Mesothelial cell of epicardium (in vitro differentiated cells): ENCODE results near the gene TMEM236. TPM values are rescaled to one million over a fixed set of nuclear protein-coding genes. Genes with fewer than 3 reads are reported as not detected.

ENCODE experiments used
- DNase-seq, 2 experiments: peaks; one replicate each; pipeline ENCODE4 v3.0.0; 2021; ENCODE audit warnings: low spot score in 2 of 2; ENCODE audit not compliant: unreplicated experiment in 2 of 2
- H3K27ac Mint-ChIP-seq: 2 replicates; pipeline ENCODE4 v1.8.0; 2021; ENCODE audit warnings: mixed read lengths
- H3K27me3 Mint-ChIP-seq: 2 replicates; pipeline ENCODE4 v1.8.0; 2021; ENCODE audit warnings: low read depth, mixed read lengths
- H3K36me3 Mint-ChIP-seq: 2 replicates; pipeline ENCODE4 v1.8.0; 2021; ENCODE audit warnings: mixed read lengths
- H3K4me1 Mint-ChIP-seq: 2 replicates; pipeline ENCODE4 v1.8.0; 2021; ENCODE audit warnings: mixed read lengths
- H3K4me3 Mint-ChIP-seq: 2 replicates; pipeline ENCODE4 v1.8.0; 2021; ENCODE audit warnings: mild to moderate bottlenecking, moderate library complexity, mixed read lengths
- H3K9me3 Mint-ChIP-seq: 2 replicates; pipeline ENCODE4 v1.8.0; 2021; ENCODE audit warnings: mixed read lengths
- total RNA-seq: library from RNA; stranded (reverse); gene quantifications from 3 replicates; pipeline ENCODE4 v1.2.1, GENCODE V29; 2021
- TF ChIP-seq, protein P1 (sequence below): fragments of 200-600 bp; sonication (generic); IDR thresholded peaks from one replicate; pipeline ENCODE4 v1.5.0; 2021; ENCODE audit warnings: antibody characterized with exemption; ENCODE audit not compliant: unreplicated experiment

TMEM236 gene
- total RNA-seq, 1 donor from 2014 or later = 0.04 TPM

DNA sequence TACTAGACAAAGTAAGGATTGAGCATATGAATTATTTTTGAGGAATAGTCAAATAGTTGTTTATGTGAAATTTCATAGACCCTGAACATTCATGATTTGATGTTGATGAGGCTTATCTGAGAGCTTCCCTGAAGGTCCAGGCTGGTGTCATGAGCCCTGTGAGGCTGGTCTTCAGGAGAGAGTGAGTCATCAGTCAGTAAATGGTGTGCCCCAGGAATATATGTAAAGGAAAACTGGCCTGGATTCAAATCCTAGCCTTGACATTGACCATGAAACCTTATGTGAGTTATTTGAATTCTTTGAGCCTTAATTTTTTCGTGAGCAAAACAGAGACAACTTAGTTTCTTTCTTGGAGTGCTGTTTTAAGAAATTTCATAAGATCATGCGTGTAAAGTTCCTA, 6.2 kb downstream of the TMEM236 start:
- Mint-ChIP-seq H3K4me1 (no peaks in the 10 kb centered on the region), H3K27me3 (no peaks in the 10 kb centered on the region), H3K27ac (no peak overlapping the region), H3K4me3 (no peak overlapping the region), H3K36me3 (no peaks in the 10 kb centered on the region), H3K9me3 (peaks cover 11% of the 10 kb centered on the region)
- DNase-seq = no peak
- TF ChIP-seq, protein P1, sequence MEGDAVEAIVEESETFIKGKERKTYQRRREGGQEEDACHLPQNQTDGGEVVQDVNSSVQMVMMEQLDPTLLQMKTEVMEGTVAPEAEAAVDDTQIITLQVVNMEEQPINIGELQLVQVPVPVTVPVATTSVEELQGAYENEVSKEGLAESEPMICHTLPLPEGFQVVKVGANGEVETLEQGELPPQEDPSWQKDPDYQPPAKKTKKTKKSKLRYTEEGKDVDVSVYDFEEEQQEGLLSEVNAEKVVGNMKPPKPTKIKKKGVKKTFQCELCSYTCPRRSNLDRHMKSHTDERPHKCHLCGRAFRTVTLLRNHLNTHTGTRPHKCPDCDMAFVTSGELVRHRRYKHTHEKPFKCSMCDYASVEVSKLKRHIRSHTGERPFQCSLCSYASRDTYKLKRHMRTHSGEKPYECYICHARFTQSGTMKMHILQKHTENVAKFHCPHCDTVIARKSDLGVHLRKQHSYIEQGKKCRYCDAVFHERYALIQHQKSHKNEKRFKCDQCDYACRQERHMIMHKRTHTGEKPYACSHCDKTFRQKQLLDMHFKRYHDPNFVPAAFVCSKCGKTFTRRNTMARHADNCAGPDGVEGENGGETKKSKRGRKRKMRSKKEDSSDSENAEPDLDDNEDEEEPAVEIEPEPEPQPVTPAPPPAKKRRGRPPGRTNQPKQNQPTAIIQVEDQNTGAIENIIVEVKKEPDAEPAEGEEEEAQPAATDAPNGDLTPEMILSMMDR = no peak

DNA sequence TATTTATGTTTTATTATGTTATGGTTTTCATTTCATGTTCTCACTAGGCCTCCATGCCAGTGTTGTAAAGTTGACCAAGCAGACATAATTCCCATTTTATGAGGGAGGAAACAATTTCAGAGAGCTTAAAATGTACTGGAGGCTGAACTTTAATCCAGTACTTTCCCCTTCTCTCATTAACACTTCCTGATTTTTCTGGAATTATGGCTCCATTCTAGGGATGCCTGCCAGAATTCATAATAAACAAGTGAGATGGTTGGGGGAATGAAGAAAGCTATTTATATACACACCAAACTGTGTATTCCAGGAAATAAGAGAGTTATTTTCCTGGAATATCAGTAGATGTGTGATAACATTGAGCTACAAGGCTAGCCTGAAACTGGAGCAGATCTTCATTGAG, 6.9 kb downstream of the TMEM236 start:
- no peak for DNase-seq
- H3K9me3 Mint-ChIP-seq = peaks cover 11% of the 10 kb centered on the region
- no peak overlapping the region for H3K4me3 Mint-ChIP-seq
- TF ChIP-seq, protein P1 = no peak
- H3K27ac Mint-ChIP-seq = no peak overlapping the region
- H3K36me3 Mint-ChIP-seq = no peaks in the 10 kb centered on the region
- H3K27me3 Mint-ChIP-seq = peaks cover 3% of the 10 kb centered on the region
- H3K4me1 Mint-ChIP-seq = no peaks in the 10 kb centered on the region

DNA sequence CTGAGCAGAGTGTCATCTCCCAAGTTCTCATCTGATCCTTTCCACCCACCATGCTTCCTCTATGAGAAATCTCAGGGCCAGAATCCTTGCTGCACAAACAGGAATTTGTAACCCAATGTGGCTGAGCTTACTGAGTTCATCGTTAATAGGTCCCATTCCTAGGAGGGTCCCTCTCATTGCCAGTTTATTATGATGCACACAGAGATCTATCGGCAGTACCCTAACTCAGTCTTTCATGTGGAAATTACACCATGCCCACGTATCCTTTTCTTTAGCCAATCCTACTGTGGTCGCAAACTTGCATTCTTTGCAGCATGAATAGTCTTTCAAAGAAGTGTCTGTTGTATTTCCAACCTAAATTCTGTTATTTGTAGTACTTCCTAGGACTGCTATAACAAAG, 12.1 kb downstream of the TMEM236 start:
- Mint-ChIP-seq H3K4me1 (no peaks in the 10 kb centered on the region), H3K27me3 (peaks cover 4% of the 10 kb centered on the region), H3K9me3 (peaks cover 21% of the 10 kb centered on the region), H3K4me3 (no peak overlapping the region), H3K36me3 (no peaks in the 10 kb centered on the region), H3K27ac (no peak overlapping the region)
- no peak for DNase-seq
- TF ChIP-seq, protein P1 = no peak

DNA sequence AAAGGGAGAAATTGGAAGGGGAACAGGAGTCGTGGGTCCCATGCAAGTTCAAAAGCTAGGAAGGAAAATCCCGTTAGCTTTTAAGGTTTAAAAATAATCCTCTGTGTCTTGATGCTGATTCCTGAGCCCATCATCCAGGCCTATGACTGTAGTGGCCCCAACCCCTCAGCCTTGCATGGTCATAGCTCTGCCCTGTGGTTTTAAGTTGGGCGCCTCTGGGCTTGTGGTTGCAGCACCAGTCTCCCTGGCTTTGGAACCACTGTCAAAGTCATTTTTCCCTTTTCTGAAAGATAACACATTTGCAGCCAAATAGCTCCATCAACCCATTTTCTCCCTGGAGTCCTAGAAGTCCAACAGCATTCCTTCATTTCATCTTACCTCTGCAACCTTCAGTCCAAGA, 13.6 kb downstream of the TMEM236 start:
- H3K27ac Mint-ChIP-seq = no peak overlapping the region
- H3K9me3 Mint-ChIP-seq = peaks cover 13% of the 10 kb centered on the region
- TF ChIP-seq, protein P1 = no peak
- DNase-seq = no peak
- no peaks in the 10 kb centered on the region for H3K4me1 Mint-ChIP-seq
- peaks cover 4% of the 10 kb centered on the region for H3K27me3 Mint-ChIP-seq
- no peaks in the 10 kb centered on the region for H3K36me3 Mint-ChIP-seq
- no peak overlapping the region for H3K4me3 Mint-ChIP-seq

DNA sequence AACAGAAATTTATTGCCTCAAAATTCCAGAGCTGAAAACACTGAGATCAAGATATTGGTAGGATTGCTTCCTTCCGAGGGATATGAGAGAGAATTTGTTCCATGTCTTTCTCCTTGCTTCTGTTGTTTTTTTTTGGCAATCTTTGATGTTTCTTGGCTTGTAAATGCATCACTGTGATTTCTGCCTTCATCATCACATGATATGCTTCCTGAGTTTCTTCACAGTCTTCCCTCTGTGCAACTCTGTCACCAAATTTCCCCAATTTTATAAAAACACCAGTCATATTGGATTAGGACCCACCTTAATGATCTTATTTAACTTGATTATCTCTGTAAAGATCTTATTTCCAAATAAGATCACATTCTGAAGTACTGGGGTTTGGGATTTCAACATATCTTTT, 14.7 kb downstream of the TMEM236 start:
- Mint-ChIP-seq H3K4me1 (no peaks in the 10 kb centered on the region), H3K27me3 (peaks cover 4% of the 10 kb centered on the region), H3K27ac (no peak overlapping the region), H3K4me3 (no peak overlapping the region), H3K36me3 (no peaks in the 10 kb centered on the region), H3K9me3 (peaks cover 13% of the 10 kb centered on the region)
- TF ChIP-seq, protein P1 = no peak
- no peak for DNase-seq

DNA sequence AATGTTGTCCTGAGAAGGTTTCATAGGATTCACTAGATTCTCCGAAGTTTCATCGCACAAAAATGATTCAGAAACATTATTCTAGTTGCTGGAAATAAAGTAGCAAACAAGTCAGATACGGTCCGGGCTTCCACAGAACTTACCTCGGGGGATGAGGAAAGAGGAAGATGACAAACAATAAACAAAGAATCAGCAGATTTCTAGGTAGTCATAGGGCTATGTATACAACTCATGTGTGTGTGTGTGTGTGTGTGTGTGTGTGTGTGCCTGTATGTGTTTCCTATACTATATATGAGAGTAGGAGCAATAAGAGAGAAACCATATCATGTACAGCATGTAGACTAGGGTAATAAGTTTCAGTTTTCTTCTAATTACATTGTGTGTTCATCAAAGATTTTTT, 16.5 kb downstream of the TMEM236 start:
- Mint-ChIP-seq H3K4me1 (no peaks in the 10 kb centered on the region), H3K36me3 (no peaks in the 10 kb centered on the region), H3K9me3 (peaks cover 13% of the 10 kb centered on the region), H3K27ac (no peak overlapping the region), H3K27me3 (peaks cover 3% of the 10 kb centered on the region), H3K4me3 (no peak overlapping the region)
- no peak for DNase-seq
- TF ChIP-seq, protein P1 = no peak
